Pons (tissue), 1 donor: Measurements from ENCODE around the gene EHBP1L1.

Experiments
- DNase-seq: peaks from one replicate; pipeline ENCODE4 v3.0.0-alpha.2; 2016; ENCODE audit warnings: low spot score

Gene EHBP1L1

DNA sequence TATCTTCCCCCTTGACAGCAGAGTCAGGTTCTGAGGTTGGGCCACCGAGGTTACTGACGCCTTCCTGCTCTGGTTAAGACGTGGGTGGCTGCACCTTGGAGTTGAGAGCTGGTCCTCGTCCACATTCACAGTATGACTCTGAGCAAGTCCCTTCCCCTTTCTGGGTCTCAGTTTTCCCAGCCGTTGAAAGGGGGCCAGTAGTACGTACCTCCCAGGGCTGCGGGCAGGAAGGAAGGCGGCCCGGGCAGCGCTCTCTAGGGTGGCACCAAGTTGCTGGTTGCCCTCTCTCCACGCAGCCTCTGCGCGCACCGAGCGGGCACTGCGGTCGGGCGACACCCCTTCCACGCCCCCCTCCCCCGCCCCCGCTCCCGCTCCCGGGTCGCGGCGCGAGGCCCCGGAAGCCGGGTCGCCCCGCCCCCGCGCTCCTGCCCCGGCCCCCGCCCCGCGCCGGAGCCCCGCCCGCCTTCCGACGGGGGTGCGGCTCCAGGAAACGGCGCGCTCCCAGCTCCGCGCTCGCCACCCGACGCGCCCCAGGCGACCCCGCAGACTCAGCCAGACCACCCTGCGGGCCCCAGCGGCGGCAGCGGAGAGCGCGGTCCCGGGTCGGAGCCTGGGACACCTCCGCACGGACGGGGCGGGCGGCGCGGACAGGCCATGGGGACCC lies at the start of gene EHBP1L1:
Gene EHBP1L1, plus strand, starts transcription at position 486 of the 664 bp plus-strand sequence. CDS start 250 bp downstream, outside the sequence.
- no peak for DNase-seq

- no peak for DNase-seq
Measured at GRCh38 chr11:65526744-65527143, 49.1 kb upstream of the EHBP1L1 start.

GRCh38 chr11:65528819-65529350 lies 47.0 kb upstream of the EHBP1L1 start:
- DNase-seq, result no peak

DNA sequence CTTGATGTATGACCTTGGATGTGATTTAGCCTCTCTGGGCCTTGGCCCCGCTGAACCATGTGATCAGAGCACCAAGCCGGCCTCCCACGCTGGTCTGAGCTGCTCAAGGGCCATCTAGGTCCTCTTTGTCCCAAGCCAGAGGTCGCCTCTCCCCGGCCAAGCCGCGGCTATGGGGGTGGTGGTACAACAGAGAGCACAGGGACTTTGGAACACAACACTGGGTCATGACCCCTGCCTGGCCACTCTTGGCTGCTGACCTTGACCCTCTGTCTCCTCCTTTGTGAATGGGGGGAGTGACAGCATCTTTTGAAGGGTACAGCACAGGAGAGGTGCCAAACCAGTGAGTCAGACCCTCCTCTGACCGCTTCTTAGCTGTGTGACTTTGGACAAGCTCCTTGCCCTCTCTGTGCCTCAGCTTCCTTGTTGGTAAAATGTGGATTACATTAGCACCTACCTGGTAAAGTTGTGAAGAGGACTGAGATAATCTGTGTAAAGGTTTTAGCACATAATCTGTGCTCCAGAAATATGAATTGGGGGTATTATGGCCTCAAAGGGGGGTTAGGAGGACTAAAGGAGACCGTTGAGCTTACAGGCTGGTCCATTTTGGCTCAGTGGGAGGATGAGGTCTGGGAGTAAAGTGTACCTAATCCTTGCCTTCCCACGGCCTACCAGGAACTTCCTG lies 46.2 kb upstream of the EHBP1L1 start:
- no peak for DNase-seq

- DNase-seq, result no peak
Measured at GRCh38 chr11:65530157-65530496, 45.7 kb upstream of the EHBP1L1 start.

DNA sequence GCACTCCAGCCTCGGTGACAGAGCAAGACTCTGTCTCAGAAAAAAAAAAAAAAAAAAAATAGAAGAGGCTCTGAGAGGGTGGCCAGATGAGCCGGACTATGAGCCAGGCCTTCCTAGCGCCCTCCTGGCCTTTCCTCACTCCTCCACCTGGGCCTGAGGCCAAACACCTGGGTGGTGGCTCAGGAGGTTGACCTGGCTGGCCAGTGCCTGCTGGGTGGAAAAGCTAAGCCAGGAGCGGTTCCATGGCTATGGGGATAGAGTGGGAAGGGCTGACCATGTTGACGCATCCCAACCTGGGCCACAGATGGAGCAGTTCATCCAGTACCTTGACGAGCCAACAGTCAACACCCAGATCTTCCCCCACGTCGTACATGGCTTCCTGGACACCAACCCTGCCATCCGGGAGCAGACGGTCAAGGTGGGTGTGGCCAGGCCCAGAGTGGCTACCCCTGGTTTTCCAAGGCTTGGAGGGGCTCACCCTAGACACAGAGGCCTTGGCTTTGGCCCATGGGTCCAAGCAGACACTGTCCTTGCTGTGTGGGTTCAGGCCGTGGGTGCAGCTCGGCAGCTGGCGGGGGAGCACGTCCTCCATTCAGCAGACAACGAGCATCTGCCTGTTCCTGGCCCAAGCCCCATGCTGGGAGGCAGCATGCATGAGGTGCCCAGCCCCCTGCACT lies 43.3 kb upstream of the EHBP1L1 start:
- no peak for DNase-seq

- no peak for DNase-seq
Measured at GRCh38 chr11:65535102-65535501, 40.8 kb upstream of the EHBP1L1 start.

DNA sequence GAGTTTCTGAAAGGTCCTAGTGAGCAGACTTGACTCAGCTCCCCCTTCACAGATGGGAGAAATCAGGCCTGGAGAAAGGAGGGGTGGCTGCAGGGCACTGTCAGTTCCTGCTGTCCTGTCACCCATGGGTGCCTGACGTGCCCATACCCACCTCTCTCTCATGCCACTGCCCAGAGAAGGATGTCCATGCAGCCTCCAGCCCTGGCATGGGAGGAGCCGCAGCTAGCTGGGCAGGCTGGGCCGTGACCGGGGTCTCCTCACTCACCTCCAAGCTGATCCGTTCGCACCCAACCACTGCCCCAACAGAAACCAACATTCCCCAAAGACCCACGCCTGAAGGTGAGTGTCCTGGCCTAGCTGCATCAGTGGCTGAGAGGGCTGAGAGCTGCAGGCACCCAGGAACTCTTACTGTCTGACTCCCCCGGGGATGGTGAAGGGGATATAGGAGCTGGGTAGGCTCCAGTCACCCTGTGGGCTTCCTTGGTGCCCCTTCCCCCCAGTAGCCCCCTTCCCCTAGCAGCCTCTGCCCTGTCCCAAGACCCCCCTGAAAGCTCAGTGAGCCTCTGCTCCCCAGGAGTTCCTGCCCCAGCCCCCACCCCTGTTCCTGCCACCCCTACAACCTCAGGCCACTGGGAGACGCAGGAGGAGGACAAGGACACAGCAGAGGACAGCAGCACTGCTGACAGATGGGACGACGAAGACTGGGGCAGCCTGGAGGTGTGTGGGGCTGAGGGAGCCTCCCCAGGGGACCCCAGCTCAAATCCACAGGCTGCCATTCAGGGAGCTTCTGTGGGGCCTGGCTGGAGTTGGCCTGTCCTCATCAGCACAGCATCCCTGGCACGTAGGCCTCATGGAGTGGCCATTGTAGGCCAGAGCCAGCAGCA lies 39.2 kb upstream of the EHBP1L1 start:
- DNase-seq, result no peak

DNA sequence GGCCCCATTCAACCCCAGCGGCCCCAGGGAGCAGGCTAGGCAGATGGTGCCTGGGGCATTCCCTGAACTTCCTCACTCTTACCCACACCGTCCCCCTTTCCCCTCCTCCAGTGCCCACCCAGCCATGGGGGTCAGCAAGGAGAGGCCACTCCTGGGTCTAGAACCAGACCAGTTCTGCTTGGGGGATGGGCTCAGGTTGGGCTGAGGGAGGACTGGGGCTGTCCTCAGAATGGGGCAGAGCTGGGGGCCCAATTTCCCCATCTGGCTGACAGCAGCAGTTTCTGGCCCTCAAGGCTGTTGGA lies 38.6 kb upstream of the EHBP1L1 start:
- DNase-seq, result no peak

- no peak for DNase-seq
Measured at GRCh38 chr11:65537620-65538231, 38.1 kb upstream of the EHBP1L1 start.

- no peak for DNase-seq
Measured at GRCh38 chr11:65538232-65538914, 37.5 kb upstream of the EHBP1L1 start.

DNA sequence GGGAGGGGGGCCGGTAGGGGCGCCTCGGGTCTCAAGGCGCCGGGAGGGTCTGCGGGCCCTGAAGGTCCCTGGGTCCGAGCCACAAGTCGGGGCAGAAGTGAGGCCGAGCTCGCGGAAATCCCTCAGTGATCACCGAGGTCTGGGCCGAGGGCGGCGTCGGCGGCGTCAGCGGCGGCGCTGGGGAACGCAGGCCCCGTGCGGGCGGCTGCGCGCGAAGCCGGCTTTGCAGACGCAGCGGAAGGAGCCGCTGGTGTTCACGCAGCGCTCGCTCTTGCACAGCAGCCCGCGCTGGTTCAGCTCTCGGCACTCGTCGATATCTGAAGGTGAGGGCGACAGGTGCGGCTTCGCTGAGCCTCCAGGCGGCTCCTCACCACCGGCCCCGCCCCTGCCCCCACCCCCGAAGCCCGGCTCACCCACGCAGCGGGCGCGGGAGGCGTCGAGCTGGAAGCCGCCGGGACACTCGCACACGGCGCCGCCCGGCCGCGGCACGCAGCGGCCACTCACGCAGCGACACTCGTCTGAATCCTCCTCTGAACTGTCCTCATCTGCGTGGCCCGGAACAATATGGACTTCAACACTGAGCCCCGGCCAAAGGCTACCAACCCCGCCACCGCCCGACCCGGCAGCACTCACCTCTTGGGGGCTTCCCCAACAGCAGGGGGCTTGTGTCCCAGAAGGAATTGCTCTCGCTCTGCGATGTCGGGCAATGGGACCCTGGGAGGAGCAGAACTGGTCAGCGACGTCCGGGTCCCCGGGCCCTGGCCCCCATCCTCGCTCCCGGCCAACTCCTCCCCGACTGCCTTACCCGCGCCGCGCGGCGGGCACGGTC lies 36.7 kb upstream of the EHBP1L1 start:
- DNase-seq, result no peak

DNA sequence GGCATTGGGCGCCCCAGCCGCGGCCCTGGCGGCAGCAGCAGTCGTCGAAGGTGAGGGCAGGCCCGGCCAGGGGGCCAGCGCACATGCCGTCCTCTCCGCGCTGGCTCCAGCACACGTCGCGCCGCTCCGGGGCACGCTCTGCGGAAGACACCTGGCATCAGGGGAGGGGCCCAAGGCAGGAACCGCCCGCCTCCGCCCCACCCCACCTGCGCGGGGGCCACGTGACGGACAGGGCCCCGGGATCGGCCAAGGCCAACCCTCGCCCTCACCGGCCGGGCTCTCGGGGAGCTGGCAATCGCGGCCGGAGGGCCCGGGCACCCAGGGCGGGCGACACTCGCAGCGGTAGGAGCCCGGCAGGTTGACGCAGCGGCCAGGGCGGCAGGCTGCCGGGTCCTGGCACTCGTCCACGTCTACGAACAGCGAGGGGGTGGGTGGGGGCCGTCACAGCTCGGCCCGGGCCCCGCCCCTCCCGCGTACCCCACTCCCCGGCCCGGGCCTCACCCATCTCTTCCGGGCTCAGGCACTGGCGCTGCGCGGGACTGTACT lies 36.0 kb upstream of the EHBP1L1 start:
- DNase-seq, result no peak

DNA sequence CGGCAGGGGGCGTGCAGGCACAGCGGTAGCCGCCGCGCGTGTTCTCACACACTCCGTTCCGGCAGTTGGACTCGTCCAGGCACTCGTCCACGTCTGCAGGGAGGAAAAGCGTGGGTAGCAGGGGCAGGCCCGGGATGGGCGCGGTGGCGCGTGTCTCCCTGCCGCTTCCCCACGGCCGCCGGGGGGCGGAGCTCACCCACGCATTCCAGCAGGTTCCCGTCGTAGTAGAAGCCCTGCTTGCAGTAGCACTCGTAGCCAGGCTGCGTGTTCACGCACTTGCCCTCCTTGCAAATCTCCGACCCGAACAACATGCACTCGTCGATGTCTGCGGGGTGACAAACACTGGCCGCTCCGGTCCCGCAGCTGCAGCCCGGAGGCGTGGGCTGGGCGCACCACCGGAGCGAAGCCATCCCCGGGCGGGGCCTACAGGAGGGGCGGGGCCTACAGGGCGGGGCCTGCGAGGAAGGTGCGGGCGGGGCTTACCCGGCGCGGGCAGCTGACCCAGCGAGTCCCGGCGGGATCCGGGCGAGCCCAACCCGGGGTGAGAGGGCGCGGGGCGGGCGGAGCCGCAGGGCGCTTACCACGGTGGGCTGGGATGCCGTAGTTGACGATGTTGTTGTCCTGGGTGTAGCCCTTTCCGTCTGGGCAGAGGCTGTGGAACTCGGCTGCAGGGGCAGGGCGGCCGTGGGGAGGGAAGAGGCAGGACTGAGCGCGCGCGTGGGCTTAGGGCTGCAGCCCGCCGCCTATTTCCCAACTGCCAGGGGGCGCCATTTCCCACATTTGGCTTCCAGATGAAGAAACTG lies 35.4 kb upstream of the EHBP1L1 start:
- peak; percentile 80 for DNase-seq

DNA sequence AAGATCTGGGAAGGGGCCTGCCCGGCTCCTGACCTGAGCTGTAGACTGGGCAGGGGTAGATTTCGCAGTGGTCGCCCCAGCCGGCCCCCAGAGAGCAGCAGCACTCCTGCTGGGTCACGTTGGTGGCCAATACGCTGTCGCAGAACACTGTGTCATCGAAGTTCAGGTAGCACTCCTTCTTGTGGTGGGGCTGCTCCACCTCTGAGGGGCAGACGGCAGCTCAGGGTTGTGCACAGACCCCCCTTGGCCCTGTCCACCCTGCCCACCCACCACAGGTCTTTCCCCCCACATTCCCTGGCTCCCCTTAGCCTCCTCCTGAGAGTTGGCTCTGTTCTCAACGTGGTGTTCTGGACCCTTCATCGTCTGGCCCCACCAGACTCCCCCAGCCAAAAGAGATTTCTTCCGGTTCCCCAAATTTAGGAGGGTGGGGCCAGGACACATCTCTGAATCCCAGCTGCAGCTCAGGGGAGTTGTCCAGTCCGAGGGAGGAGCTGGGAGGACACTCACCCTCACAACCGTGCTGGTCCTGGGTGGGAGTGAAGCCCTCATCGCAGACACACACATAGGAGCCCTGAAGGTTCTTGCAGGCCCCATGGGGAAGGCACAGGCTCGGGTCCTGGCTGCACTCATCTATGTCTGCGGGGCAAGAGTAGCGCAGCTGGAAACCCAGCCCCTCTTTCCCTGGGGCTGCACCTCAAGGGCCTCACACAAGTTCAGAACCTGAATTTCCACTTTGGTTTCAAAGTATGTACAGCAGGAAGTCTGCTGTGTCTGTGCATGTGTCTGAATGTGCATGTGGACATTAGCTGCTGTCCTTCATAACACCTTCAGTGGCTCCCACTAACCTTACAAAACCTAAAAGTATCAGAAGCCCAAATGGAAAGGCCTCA lies 34.5 kb upstream of the EHBP1L1 start:
- no peak for DNase-seq

DNA sequence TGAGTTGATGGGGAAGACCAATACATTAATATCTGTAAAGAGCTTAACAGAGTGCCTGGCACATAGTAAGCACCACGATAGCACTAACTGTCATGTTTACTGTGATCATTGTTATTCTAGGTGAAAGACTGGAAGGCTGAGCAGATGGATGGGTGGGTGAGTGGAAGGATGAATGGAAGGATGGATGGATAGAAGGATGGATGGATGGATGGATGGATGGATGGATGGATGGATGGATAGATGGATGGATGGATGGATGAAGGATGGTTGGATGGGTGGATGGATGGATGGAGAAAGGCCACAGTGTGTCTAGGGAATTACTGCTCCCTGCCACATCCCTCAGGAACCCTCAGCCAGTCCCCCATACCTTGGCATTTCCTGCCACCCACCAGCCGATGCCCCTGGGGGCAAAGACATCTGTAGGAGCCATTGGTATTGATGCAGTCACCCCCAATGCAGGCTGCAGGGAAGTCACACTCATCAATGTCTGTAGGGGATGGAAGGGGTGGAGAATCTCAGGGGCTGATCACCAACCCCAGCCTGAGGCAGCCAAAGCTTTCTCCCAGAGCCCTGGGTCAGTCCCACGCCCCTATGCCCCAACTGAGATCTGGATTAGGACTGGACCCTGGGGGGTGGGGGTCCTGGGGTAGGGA lies 33.0 kb upstream of the EHBP1L1 start:
- DNase-seq, result no peak

DNA sequence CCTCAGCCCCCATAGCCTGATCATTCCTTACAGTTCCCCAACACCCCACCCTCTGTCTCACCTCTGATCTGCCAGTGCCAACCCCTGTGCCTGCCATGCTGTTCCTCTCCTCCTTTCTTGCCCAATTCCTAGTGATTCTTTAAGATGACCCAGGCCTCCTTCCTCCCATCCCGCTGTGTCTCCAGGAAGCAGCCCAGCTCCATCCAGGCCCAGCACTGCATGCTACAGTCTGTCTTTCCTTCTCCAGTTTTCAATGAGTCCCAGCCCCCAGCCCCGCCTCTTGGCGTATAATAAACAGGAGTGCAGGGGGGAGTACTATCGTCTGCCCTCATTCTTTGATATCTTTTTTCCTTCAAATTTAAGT lies 30.0 kb upstream of the EHBP1L1 start:
- no peak for DNase-seq
